Activated CD8-positive, alpha-beta T cell treated with anti-CD3 and anti-CD28 coated beads for 36 hours (primary cell): ENCODE data around the gene CHRM2. TPM values are rescaled to one million over a fixed set of nuclear protein-coding genes. Genes with fewer than 3 reads are reported as not detected.

Experiments used
- ATAC-seq: fragments of 200-7000 bp; cut with Tn5 transposase; one replicate; pipeline ENCODE4 v1.10.0; 2021; ENCODE audit warnings: mild to moderate bottlenecking, moderate library complexity
- CTCF ChIA-PET: fragments of 350-600 bp; sonication (Branson Sonifier 250); formaldehyde crosslinking; loops from one replicate; lab custom pipeline; 2021; ENCODE audit warnings: antibody characterized with exemption; lab: Charles Lee
- POLR2A ChIA-PET: fragments of 350-600 bp; sonication (Branson Sonifier 250); formaldehyde crosslinking; loops from one replicate; lab custom pipeline; 2021; ENCODE audit warnings: antibody characterized with exemption; lab: Charles Lee
- DNase-seq: peaks from one replicate; pipeline ENCODE4 v3.0.0-alpha.2; 2020
- H3K27ac Mint-ChIP-seq: one replicate; pipeline ENCODE4 v1.8.0; 2021; ENCODE audit warnings: mild to moderate bottlenecking, mixed read lengths
- H3K27me3 Mint-ChIP-seq: one replicate; pipeline ENCODE4 v1.8.0; 2021; ENCODE audit warnings: mixed read lengths
- H3K36me3 Mint-ChIP-seq: one replicate; pipeline ENCODE4 v1.8.0; 2021; ENCODE audit warnings: low read depth, mixed read lengths
- H3K4me1 Mint-ChIP-seq: one replicate; pipeline ENCODE4 v1.8.0; 2021; ENCODE audit warnings: low read depth, mixed read lengths
- H3K4me3 Mint-ChIP-seq: one replicate; pipeline ENCODE4 v1.8.0; 2021; ENCODE audit warnings: mild to moderate bottlenecking, moderate library complexity, mixed read lengths
- H3K9me3 Mint-ChIP-seq: one replicate; pipeline ENCODE4 v1.8.0; 2021; ENCODE audit warnings: mixed read lengths
- intact Hi-C: fragments of 100-400 bp; cut with micrococcal nuclease; formaldehyde crosslinking; loops from one replicate; pipeline ENCODE4 v1.10.0; 2022
- total RNA-seq, 2 experiments: library from RNA; stranded (reverse); gene quantifications; one replicate each; pipeline ENCODE4 v1.2.3, GENCODE V29; 2021
- TF ChIP-seq, protein P1 (sequence below): fragments of 200-600 bp; IDR thresholded peaks from one replicate; pipeline ENCODE4 v1.8.0; 2022; ENCODE audit warnings: antibody characterized with exemption, mild to moderate bottlenecking

The CHRM2 gene
- total RNA-seq, 2 experiments from 2014 or later = not detected

DNA sequence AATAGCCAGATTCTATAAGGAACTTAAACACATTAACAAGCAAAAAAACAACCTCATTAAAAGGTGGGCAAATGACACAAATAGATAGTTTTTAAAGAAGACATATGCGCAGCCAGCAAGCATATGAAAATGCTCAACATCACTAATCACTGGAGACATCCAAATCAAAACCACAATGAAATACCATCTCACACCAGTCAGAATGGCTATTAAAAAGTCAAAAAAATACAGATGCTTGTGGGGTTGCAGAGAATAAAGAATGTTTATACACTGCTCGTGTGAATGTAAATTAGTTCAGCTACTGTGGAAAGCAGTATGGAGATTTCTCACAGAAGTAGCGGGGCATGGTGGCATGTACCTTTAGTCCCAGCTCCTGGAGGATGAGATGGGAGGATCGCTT lies 164.0 kb downstream of the CHRM2 start:
- DNase-seq (no peak), ATAC-seq (no peak)
- CTCF ChIA-PET = no interaction called here
- no peak overlapping the region for H3K27ac Mint-ChIP-seq
- no peaks in the 10 kb centered on the region for H3K27me3 Mint-ChIP-seq
- peaks cover 3% of the 10 kb centered on the region for H3K9me3 Mint-ChIP-seq
- intact Hi-C loops = no loop called here
- no peaks in the 10 kb centered on the region for H3K4me1 Mint-ChIP-seq
- TF ChIP-seq, protein P1, sequence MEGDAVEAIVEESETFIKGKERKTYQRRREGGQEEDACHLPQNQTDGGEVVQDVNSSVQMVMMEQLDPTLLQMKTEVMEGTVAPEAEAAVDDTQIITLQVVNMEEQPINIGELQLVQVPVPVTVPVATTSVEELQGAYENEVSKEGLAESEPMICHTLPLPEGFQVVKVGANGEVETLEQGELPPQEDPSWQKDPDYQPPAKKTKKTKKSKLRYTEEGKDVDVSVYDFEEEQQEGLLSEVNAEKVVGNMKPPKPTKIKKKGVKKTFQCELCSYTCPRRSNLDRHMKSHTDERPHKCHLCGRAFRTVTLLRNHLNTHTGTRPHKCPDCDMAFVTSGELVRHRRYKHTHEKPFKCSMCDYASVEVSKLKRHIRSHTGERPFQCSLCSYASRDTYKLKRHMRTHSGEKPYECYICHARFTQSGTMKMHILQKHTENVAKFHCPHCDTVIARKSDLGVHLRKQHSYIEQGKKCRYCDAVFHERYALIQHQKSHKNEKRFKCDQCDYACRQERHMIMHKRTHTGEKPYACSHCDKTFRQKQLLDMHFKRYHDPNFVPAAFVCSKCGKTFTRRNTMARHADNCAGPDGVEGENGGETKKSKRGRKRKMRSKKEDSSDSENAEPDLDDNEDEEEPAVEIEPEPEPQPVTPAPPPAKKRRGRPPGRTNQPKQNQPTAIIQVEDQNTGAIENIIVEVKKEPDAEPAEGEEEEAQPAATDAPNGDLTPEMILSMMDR = no peak
- POLR2A ChIA-PET = no interaction called here
- H3K4me3 Mint-ChIP-seq = no peak overlapping the region
- no peaks in the 10 kb centered on the region for H3K36me3 Mint-ChIP-seq

DNA sequence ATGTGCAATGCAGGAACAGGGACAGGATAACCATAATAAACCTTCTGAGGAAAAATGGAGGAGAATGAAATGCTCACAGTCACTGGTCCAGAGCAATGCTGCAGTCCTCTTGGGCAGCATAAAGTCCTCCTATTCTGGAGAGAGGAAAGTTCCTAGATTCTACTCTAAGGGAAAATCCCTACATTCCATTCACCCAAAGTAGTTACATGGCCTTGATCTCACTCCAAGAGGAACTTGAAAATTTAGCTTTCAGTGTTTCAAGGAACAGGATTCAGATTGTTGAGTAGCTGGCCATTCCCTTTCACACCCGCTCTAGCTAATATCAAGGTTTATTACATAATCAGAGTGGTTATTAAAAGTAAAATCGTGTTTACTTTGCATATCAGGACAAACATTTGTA lies 168.3 kb downstream of the CHRM2 start:
- DNase-seq (no peak), ATAC-seq (no peak)
- POLR2A ChIA-PET = no interaction called here
- Mint-ChIP-seq H3K4me3 (no peak overlapping the region), H3K9me3 (peaks cover 5% of the 10 kb centered on the region), H3K4me1 (no peaks in the 10 kb centered on the region), H3K27ac (no peak overlapping the region), H3K27me3 (no peaks in the 10 kb centered on the region), H3K36me3 (no peaks in the 10 kb centered on the region)
- CTCF ChIA-PET = no interaction called here
- intact Hi-C loops = no loop called here
- TF ChIP-seq, protein P1 = no peak

DNA sequence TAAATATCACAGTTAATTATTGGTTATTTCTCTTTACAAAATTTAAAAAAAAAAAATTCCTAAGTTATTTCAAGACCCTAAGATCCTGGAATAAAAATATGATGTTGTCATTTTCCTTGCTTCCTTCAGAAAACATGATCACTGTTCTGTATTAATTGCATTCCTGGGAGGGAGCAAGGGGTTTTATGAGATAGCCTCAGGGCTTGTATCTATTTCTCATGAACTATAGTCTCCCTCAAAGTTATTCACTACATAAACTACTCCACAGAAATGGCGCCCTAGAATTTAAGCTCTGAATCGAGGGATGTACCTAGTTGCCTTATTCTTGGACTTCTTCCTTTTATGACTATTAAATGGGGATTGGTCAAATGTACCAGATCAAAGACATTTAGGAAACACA lies 170.3 kb downstream of the CHRM2 start:
- H3K36me3 Mint-ChIP-seq = no peaks in the 10 kb centered on the region
- no peak overlapping the region for H3K4me3 Mint-ChIP-seq
- DNase-seq = no peak

GRCh38 chr7:137040745-137041144 lies 172.3 kb downstream of the CHRM2 start:
- DNase-seq = no peak
- CTCF ChIA-PET = no interaction called here
- intact Hi-C loops = no loop called here
- Mint-ChIP-seq H3K27ac (no peak overlapping the region), H3K27me3 (no peaks in the 10 kb centered on the region), H3K4me1 (no peaks in the 10 kb centered on the region), H3K9me3 (peaks cover 2% of the 10 kb centered on the region), H3K4me3 (no peak overlapping the region), H3K36me3 (no peaks in the 10 kb centered on the region)
- TF ChIP-seq, protein P1 = no peak
- ATAC-seq = no peak
- POLR2A ChIA-PET = no interaction called here

More for the DNA sequence above, 170.3 kb downstream of the CHRM2 start:
- intact Hi-C loops = no loop called here
- CTCF ChIA-PET = no interaction called here
- ATAC-seq = no peak
- TF ChIP-seq, protein P1 = no peak
- Mint-ChIP-seq H3K27me3 (no peaks in the 10 kb centered on the region), H3K27ac (no peak overlapping the region), H3K4me1 (no peaks in the 10 kb centered on the region), H3K9me3 (peaks cover 2% of the 10 kb centered on the region)
- POLR2A ChIA-PET = no interaction called here

DNA sequence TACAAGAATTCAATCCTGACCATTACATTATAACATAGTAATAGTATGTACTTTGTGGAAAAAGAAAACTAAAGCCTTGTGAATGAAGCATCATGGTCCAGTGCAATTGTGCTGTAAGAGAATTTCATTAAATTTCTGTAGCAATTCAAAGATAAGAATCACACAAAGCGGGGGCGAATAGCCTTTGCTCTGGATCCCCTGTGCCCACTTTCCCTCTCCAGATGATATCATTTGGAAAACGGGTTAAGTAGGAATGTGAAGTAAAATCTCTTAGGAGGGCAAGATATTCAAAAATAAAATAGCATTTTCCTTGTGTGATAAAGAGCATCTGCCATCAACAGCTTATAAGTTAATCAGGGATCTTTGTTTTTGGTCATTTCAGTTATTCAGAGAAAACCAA lies 177.1 kb downstream of the CHRM2 start:
- H3K27ac Mint-ChIP-seq = no peak overlapping the region
- no peaks in the 10 kb centered on the region for H3K4me1 Mint-ChIP-seq
- TF ChIP-seq, protein P1 = no peak
- intact Hi-C loops = no loop called here
- DNase-seq = no peak
- POLR2A ChIA-PET = no interaction called here
- H3K27me3 Mint-ChIP-seq = no peaks in the 10 kb centered on the region
- no peak for ATAC-seq
- H3K4me3 Mint-ChIP-seq = no peak overlapping the region
- peaks cover 6% of the 10 kb centered on the region for H3K9me3 Mint-ChIP-seq
- H3K36me3 Mint-ChIP-seq = no peaks in the 10 kb centered on the region
- CTCF ChIA-PET = no interaction called here
